K562 (cell line): ENCODE measurements around the gene MPND. TPM values are rescaled to one million over a fixed set of nuclear protein-coding genes. Genes with fewer than 3 reads are reported as not detected.

Experiments
- CEBPG ChIP-seq, 3 experiments: fragments of 200-800 bp in 1 of 3; sonication (Bioruptor generic) in 1 of 3; sonication (generic) in 1 of 3; formaldehyde crosslinking in 1 of 3; IDR thresholded peaks in 2 of 3; conservative IDR thresholded peaks in 1 of 3; 2 replicates each; pipeline versions ENCODE4 v1.6.1 to v1.8.0; 2016 to 2022; ENCODE audit warnings: missing compliant biosample characterization in 2 of 3, missing genetic modification characterization in 2 of 3, mild to moderate bottlenecking in 1 of 3, missing genetic modification reagents in 1 of 3
- FUS ChIP-seq: fragments of 200-400 bp; formaldehyde crosslinking; optimal IDR thresholded peaks from 2 replicates; pipeline ENCODE3; 2017; ENCODE audit warnings: low read depth, low read length
- HDGF ChIP-seq: fragments of 450-650 bp; IDR thresholded peaks from 2 replicates; pipeline ENCODE4 v1.6.1; 2016
- ILF3 ChIP-seq: fragments of 450-650 bp; IDR thresholded peaks from 2 replicates; pipeline ENCODE4 v1.6.1; 2018; ENCODE audit warnings: antibody characterized with exemption, mild to moderate bottlenecking, moderate library complexity, borderline replicate concordance
- KDM2B ChIP-seq: fragments of 250-450 bp; sonication (Bioruptor Pico); IDR thresholded peaks from 2 replicates; pipeline ENCODE4 v1.8.0; 2021; ENCODE audit warnings: mild to moderate bottlenecking, moderate library complexity
- MIER1 ChIP-seq: fragments of 450-650 bp; IDR thresholded peaks from 2 replicates; pipeline ENCODE4 v1.6.1; 2016; ENCODE audit warnings: antibody characterized with exemption, mild to moderate bottlenecking, low read depth
- NFXL1 ChIP-seq: fragments of 450-650 bp; formaldehyde crosslinking; IDR thresholded peaks from 2 replicates; pipeline ENCODE4 v1.4.0; 2021; ENCODE audit warnings: mild to moderate bottlenecking
- SAFB ChIP-seq: fragments of 200-400 bp; formaldehyde crosslinking; IDR thresholded peaks from 2 replicates; pipeline ENCODE4 v1.6.1; 2017; ENCODE audit warnings: low read depth, low read length, borderline replicate concordance
- SAFB2 ChIP-seq: fragments of 200-400 bp; formaldehyde crosslinking; IDR thresholded peaks from 2 replicates; pipeline ENCODE4 v1.6.1; 2018; ENCODE audit warnings: borderline replicate concordance, low read length, low read depth, moderate library complexity; ENCODE audit not compliant: severe bottlenecking
- ZFP36 ChIP-seq: fragments of 150-350 bp; IDR thresholded peaks from 2 replicates; pipeline ENCODE4 v1.6.1; 2018; ENCODE audit warnings: low read length, low read depth; ENCODE audit not compliant: partially characterized antibody
- polyA plus RNA-seq, 8 experiments: library from polyadenylated mRNA; depleted of rRNA in 4 of 8; stranded (reverse) in 5 of 8; unstranded in 3 of 8; fragments of >200 nt; fragmentation: Nextera tagmentation in 2 of 8; fragmentation: Illumina TruSeq in 1 of 8; extraction: Ambion mirVana in 2 of 8; extraction: Trizol in 1 of 8; gene quantifications; 2 replicates each; pipeline versions ENCODE4 v1.2.1 to v1.2.3, GENCODE V29; 2011 to 2014; ENCODE audit warnings: inconsistent platforms in 1 of 8, missing spikeins in 1 of 8
- total RNA-seq, 7 experiments: library from RNA; depleted of rRNA in 6 of 7; stranded (reverse); fragments of >200 nt in 6 of 7; fragmentation: Illumina TruSeq in 2 of 7; extraction: Trizol in 2 of 7; gene quantifications; 2 replicates each; pipeline versions ENCODE4 v1.2.1 to v1.2.3, GENCODE V29; 2011 to 2021; ENCODE audit warnings: low replicate concordance in 1 of 7
- TF ChIP-seq, protein P1 (sequence below): sonication (generic); formaldehyde crosslinking; IDR thresholded peaks from 2 replicates; pipeline ENCODE4 v1.8.0; 2022; ENCODE audit warnings: missing genetic modification reagents, mild to moderate bottlenecking, borderline replicate concordance
- TF ChIP-seq, protein P2 (sequence below): fragments of 250-450 bp; sonication (Bioruptor Pico); IDR thresholded peaks from 2 replicates; pipeline ENCODE4 v1.5.1; 2021; ENCODE audit warnings: mild to moderate bottlenecking
- TF ChIP-seq, protein P3 (sequence below): fragments of 250-450 bp; sonication (Bioruptor Pico); IDR thresholded peaks from 2 replicates; pipeline ENCODE4 v1.5.0; 2020; ENCODE audit warnings: mild to moderate bottlenecking, borderline replicate concordance
- TF ChIP-seq, protein P4 (sequence below): fragments of 250-450 bp; sonication (Bioruptor Pico); IDR thresholded peaks from 2 replicates; pipeline ENCODE4 v1.8.0; 2022; ENCODE audit warnings: inconsistent platforms, mild to moderate bottlenecking, moderate library complexity, borderline replicate concordance
- TF ChIP-seq, protein P5 (sequence below): fragments of 250-450 bp; sonication (Bioruptor Pico); IDR thresholded peaks from 2 replicates; pipeline ENCODE4 v1.8.0; 2021; ENCODE audit warnings: mild to moderate bottlenecking, moderate library complexity
- TF ChIP-seq, protein P6 (sequence below): sonication (generic); formaldehyde crosslinking; IDR thresholded peaks from 2 replicates; pipeline ENCODE4 v1.5.0; 2020; ENCODE audit warnings: missing genetic modification reagents

Gene MPND
- total and polyA plus RNA-seq, 9 of the 15 experiments (the other 6 are each of a cell fraction or from before 2014, with no cell fraction given), result 0.25 to 14.0 (median 3.9) TPM

DNA sequence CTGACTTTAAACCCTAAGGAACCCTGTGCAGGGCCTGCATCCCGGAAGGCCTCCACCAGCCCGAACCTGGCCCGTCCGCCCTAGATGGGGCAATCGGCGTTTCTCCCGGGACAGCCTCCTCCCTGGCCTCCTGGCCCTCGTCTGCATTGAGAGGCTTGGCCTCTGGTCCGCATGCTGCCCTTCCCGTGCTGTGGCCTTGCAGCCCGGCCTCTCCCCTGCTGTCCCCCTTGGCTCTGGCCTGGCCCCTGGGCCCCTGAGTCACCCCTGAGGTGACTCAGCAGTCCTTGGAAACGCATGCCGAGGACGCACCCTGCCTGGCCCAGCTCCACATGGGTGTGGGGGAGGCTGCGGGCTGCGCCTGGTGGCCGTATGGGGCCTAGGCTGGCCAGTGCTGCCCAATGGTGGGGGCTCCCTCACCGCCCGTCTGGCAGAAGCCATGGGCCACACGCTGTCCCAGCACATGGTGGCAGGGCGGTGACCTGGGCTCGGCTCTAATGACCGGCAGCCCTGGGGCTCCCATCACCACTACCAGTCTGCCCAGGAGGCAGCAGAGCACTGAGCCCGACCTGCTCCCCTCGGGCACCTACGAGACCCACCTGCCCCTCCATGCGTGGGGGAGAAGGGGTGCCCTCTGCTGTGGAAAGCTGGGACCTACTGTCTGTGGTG, 31.3 kb downstream of the MPND start (continued):
- TF ChIP-seq, protein P1, sequence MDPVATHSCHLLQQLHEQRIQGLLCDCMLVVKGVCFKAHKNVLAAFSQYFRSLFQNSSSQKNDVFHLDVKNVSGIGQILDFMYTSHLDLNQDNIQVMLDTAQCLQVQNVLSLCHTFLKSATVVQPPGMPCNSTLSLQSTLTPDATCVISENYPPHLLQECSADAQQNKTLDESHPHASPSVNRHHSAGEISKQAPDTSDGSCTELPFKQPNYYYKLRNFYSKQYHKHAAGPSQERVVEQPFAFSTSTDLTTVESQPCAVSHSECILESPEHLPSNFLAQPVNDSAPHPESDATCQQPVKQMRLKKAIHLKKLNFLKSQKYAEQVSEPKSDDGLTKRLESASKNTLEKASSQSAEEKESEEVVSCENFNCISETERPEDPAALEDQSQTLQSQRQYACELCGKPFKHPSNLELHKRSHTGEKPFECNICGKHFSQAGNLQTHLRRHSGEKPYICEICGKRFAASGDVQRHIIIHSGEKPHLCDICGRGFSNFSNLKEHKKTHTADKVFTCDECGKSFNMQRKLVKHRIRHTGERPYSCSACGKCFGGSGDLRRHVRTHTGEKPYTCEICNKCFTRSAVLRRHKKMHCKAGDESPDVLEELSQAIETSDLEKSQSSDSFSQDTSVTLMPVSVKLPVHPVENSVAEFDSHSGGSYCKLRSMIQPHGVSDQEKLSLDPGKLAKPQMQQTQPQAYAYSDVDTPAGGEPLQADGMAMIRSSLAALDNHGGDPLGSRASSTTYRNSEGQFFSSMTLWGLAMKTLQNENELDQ (CRISPR knock-in tag), result peak; percentile 75; the same call in 1 of the 2 replicates
- TF ChIP-seq, protein P2, sequence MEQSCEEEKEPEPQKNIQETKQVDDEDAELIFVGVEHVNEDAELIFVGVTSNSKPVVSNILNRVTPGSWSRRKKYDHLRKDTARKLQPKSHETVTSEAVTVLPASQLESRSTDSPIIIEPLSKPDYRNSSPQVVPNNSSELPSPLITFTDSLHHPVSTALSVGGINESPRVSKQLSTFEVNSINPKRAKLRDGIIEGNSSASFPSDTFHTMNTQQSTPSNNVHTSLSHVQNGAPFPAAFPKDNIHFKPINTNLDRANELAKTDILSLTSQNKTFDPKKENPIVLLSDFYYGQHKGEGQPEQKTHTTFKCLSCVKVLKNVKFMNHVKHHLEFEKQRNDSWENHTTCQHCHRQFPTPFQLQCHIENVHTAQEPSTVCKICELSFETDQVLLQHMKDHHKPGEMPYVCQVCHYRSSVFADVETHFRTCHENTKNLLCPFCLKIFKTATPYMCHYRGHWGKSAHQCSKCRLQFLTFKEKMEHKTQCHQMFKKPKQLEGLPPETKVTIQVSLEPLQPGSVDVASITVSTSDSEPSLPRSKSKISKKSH (CRISPR knock-in tag), result no peak
- TF ChIP-seq NFXL1 (CRISPR knock-in tag), result no peak; the same call in 1 of the 2 replicates
- peak; percentile 15; the same call in 1 of the 2 replicates for TF ChIP-seq HDGF
- peak; percentile 84; the same call in 1 of the 2 replicates for TF ChIP-seq KDM2B (CRISPR knock-in tag)
- TF ChIP-seq, protein P3, sequence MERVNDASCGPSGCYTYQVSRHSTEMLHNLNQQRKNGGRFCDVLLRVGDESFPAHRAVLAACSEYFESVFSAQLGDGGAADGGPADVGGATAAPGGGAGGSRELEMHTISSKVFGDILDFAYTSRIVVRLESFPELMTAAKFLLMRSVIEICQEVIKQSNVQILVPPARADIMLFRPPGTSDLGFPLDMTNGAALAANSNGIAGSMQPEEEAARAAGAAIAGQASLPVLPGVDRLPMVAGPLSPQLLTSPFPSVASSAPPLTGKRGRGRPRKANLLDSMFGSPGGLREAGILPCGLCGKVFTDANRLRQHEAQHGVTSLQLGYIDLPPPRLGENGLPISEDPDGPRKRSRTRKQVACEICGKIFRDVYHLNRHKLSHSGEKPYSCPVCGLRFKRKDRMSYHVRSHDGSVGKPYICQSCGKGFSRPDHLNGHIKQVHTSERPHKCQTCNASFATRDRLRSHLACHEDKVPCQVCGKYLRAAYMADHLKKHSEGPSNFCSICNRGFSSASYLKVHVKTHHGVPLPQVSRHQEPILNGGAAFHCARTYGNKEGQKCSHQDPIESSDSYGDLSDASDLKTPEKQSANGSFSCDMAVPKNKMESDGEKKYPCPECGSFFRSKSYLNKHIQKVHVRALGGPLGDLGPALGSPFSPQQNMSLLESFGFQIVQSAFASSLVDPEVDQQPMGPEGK (CRISPR knock-in tag), result no peak
- 0 out of 2 replicates have a peak, but pooled peaks have one; percentile 32 for TF ChIP-seq SAFB
- TF ChIP-seq CEBPG (CRISPR knock-in tag; IDR thresholded peaks at IDR 0.05), result peak; percentile 66
- 0 out of 4 replicates have a peak, but pooled peaks of 1 of the 2 experiments have one; percentile 37 for TF ChIP-seq CEBPG (tag; conservative IDR thresholded peaks at IDR 0.05 in 1 of 2, IDR thresholded peaks at IDR 0.05 in 1 of 2)
- peak; percentile 33 for TF ChIP-seq ZFP36
- TF ChIP-seq, protein P4, sequence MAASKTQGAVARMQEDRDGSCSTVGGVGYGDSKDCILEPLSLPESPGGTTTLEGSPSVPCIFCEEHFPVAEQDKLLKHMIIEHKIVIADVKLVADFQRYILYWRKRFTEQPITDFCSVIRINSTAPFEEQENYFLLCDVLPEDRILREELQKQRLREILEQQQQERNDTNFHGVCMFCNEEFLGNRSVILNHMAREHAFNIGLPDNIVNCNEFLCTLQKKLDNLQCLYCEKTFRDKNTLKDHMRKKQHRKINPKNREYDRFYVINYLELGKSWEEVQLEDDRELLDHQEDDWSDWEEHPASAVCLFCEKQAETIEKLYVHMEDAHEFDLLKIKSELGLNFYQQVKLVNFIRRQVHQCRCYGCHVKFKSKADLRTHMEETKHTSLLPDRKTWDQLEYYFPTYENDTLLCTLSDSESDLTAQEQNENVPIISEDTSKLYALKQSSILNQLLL (CRISPR knock-in tag), result no peak
- TF ChIP-seq, protein P5, sequence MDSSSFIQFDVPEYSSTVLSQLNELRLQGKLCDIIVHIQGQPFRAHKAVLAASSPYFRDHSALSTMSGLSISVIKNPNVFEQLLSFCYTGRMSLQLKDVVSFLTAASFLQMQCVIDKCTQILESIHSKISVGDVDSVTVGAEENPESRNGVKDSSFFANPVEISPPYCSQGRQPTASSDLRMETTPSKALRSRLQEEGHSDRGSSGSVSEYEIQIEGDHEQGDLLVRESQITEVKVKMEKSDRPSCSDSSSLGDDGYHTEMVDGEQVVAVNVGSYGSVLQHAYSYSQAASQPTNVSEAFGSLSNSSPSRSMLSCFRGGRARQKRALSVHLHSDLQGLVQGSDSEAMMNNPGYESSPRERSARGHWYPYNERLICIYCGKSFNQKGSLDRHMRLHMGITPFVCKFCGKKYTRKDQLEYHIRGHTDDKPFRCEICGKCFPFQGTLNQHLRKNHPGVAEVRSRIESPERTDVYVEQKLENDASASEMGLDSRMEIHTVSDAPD (CRISPR knock-in tag), result peak; percentile 58; the same call in 1 of the 2 replicates
- no peak for TF ChIP-seq MIER1
- TF ChIP-seq ILF3, result no peak
- TF ChIP-seq FUS, result no peak
- no peak for TF ChIP-seq SAFB2
- TF ChIP-seq, protein P6, sequence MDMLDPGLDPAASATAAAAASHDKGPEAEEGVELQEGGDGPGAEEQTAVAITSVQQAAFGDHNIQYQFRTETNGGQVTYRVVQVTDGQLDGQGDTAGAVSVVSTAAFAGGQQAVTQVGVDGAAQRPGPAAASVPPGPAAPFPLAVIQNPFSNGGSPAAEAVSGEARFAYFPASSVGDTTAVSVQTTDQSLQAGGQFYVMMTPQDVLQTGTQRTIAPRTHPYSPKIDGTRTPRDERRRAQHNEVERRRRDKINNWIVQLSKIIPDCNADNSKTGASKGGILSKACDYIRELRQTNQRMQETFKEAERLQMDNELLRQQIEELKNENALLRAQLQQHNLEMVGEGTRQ (CRISPR knock-in tag), result no peak
